ENCODE results near the gene SNX22. TPM values are rescaled to one million over a fixed set of nuclear protein-coding genes. Genes with fewer than 3 reads are reported as not detected.

Gene SNX22
- under 1 TPM; under 0.01 TPM for total RNA-seq

DNA sequence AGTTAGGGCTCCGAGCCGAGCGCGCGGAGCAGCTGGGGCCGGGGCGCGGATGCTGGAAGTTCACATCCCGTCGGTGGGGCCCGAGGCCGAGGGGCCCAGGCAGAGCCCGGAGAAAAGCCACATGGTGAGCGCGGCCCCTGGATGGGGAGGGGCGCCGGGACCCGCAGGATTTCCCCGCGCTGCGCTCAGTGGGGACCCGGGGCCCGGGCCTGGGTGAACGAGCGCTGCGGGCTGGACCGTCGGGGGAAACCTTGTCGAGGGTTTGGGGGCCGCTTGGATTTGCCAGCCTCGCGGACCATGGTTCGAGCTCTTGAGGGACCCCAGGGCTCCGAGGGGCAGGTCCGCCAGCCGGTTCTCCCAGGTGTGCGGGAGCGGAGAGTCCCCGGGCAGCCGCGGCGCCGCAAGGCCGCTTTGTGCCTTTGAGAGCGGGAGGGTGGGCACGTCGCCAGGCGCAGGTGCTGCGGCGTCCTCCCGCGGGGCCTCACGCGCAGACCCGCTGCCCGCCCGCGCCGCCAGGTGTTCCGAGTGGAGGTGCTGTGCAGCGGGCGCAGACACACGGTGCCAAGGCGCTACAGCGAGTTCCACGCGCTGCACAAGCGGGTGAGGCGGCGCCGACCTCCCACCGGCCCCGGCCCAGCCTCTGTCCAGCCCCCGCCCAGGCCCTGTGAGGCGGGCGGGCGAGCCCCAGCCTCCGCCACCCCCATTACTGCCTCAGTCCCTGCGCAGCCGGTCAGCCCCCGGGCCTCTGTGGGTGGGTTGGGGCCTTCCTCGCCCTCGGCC lies at the start of gene SNX22:
TSS of gene SNX22 (plus strand) at position 5 of the 780 bp plus-strand sequence. CDS start at position 50, 45 bp downstream.

DNA sequence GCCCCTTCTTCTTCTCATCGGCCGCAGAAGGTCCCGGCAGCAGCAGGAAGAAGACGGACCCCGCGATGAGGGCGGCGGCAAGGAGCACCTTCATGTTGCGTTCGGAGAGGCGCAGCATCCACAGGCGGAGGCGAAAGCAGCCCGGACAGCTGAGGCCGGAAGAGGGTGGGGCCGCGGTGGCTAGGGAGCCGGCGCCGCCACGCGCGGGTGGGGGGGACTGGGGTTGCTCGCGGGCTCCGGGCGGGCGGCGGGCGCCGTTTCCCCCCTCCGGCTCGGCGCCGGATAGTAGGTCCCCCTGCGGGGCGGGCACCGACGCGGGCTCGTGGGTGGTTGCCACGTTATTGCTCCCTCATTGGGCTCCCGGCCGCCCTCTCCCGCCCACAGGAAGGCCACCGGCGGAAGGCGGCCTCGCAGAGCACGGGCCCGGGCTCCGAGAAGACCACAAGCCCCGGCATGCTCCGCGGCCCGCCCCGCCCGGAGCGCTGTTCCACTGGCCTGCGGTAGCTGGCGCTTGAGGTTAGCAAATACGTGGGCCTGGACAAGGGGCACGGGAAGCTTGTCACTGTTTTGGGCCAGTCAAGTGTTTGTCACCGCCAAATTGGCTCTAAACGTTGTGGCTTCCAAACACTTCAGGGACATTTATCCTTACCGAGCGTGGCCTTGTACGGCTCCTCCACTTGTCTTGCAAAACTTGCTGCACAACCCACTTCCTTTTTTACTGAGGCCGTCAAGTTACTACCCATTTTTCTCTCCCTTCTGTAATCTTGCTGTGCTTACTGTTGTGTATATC lies 11.5 kb downstream of the SNX22 start, which contains the start of gene PPIB:
TSS of gene PPIB (minus strand) at position 154 of the 790 bp plus-strand sequence. CDS start at position 118, 36 bp downstream.

Small RNAs within 50 kb of the gene (small RNA-seq; reads per million reads assigned to genes)
- gene RF00019: 0 reads per million in 2 donors

Other genes starting within 250 kb of the SNX22 start
- under 1 TPM; 0.69 to 1.00 TPM for gene DAPK2, start 105.2 kb upstream of the SNX22 start, total RNA-seq
- 10 to 100 TPM; 52.3 to 81.9 TPM for gene CIAO2A, start 57.9 kb upstream of the SNX22 start, total RNA-seq
- 10 to 100 TPM; 33.7 to 39.3 TPM for gene SNX1, start 55.7 kb upstream of the SNX22 start, total RNA-seq
- 100 to 1,000 TPM; 385 to 781 TPM for gene PPIB, start 11.3 kb downstream of the SNX22 start, total RNA-seq
- 10 to 100 TPM; 36.8 to 54.9 TPM for gene CSNK1G1, start 204.4 kb downstream of the SNX22 start, total RNA-seq
- 10 to 100 TPM; 16.5 to 39.0 TPM for gene PCLAF, start 229.7 kb downstream of the SNX22 start, total RNA-seq
- 10 to 100 TPM in 1 of 2 donors, 1 to 10 TPM in 1; 9.6 to 12.0 TPM for gene TRIP4, start 236.1 kb downstream of the SNX22 start, total RNA-seq

All from melanocyte of skin (primary cell).